ENCODE data around the gene SVIL.
"Not testable (repeated sequence)": the region's sequence is repeated elsewhere in the genome, so short reads cannot be mapped to it uniquely, and the experiment has no call there.

SVIL gene

DNA sequence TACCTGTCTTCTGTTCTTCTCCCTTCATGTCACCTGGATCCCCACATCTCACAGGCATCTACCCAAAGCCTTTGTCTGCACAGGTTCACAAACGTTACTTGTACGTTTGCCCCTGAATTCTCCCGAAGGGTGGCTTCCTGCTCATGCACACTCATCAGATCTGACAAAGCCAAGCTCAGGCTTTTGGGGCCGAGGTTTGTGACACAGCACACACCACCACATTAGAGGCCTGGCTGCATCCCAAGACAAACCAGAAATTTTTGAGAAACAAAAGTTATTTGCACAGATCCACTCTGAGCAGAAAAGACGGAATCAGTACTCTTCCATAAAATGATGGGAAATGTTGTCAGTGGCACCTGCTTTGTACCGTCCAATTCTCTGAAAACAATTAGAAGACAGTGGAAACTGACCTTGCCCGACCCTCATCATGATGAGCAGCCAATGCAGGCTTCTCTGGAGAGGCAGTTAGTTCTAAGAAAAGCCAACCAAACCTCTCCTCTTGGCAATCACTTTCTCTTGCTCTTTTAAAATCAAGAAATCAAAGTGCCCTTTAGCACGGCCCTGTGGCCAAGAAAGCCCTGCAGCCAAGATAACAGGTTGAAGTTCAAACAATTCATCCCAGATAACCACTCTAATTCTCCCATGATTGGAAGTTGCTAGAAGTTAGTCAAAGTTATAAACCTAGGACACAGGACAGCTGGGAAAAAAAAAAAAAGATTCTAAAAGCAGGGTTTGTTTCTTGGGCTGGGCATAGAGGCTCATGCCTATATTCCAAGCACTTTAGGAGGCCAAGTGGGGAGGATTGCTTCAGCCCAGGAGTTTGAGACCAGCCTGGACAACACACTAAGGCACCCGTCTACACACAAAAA is 13.6 kb upstream of the SVIL start:
- DNase-seq = no peak

DNA sequence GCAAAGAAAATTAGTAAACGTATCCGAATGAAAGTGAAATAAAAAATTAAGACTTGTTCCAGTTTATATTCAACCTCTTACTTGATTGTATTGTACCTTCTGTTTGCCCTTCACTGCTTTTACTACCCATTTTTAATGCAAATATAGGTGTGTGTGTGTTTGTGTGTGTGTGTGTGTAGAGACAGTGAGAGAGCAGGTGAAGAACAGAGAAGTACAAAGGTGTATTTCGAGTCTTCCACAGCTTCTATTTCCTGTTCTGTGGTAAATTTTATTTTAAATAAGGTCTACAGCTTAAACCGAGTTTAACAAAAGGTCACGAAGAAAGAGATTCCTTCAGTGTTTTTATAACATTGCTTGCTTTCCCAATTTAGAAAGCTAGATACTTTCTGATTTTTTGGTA is 12.7 kb upstream of the SVIL start:
- DNase-seq = no peak

DNA sequence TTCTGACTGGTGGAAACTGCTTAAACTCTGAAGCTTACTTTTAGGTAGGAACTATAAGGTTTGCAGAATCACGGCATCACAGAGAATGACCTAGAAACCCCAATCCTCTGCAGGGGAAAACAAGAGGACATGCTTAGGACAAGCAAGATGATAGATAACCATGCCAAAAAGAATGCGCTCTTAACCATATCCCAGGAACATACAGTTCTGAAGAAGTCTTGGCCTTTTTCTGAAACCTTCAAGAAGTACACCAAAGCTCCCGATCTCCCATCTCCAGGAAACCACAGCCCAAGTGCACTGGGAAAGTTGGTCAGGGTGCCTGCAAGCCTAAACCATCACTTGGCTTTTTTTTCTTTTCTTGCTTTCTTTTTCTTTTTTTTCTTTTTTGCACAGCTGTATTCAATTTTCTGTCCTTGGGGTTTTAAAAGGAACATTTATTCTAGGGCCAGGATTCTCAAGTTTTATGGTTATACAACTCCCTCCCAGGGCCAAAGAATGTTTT is 12.2 kb upstream of the SVIL start:
- DNase-seq = no peak

DNA sequence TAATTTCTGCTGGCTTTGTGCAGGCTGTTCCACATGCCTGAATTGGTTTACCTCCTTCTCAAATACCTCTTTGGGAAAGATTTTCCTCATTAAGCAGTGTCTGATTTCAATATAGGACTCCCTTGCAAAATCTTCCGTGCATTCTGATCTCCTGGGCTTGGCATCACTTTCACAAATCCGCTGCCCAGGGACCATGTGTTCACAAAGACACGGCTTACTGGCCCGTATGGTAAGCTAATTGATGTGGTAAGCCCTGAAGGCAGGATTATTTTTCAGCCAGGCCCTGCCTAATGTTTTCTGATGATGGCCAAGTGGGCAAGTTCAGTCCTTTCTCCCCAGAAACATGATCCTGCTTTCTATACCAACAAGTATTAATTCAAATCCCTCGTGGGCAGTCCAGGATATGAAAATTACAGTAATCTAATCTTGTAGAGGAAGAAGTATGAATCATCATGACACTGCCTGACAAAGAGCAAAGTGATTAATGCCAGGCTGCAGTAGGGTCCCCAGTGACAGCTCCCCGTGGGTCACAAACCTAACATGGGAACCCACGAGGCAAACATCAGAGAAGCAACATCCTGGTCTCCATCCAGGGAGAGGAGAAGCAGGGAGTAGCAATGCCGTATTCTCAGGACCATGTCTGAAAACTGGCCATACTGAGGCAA is 11.6 kb upstream of the SVIL start:
- DNase-seq = no peak

DNA sequence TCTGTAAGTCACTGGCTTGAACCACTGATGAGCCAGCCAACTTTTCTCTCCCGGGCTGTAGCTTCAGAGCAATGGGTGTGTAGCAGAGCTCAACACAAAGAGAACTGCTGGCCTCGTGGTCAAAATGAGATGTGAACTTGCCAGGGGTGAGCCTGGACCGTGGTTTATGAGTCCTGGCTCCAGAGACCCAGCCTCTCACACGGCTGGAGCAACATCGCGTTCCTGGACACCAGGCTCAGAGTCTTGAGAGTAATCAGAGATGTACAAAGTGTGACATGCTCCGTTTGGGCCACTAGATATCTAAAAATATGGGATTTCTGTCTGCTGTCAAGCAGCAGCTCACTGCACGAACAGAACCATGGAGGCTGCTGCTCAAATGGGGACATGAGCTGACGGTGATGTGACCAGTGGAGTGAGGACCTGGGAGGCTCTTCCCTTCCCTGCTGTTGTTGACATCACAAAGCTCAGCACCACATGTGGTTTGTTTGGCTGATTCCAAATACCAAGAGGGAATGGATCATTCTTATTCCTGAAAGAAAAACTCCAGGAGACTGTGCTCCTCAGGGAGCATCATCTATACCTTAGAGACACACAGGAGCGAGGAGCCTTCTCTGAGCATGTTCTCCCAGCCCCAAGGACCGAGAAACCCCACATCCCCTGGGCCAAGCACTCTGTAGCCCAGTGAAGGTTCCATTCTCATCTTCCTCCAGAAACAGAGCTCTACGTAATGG is 9.2 kb upstream of the SVIL start:
- DNase-seq = no peak

DNA sequence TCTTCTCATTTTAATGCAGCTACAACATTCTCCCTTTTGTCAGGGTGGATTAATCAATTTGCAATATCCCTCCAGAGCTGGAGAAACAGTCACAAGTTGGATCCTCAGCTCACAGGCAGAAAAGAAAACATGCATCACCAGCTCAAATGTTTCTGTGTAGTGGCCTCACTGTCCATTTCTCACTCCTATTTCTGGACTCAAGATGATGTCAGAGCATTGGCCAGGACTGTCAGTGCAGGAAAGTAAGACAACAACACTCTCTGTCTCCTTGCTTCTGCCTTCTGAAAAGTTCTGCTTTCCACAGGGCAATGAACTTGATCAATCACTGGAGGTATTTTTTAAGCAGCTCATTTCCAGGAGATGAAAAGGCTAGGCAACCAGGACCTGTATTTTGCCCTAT is 8.2 kb upstream of the SVIL start:
- DNase-seq = no peak

DNA sequence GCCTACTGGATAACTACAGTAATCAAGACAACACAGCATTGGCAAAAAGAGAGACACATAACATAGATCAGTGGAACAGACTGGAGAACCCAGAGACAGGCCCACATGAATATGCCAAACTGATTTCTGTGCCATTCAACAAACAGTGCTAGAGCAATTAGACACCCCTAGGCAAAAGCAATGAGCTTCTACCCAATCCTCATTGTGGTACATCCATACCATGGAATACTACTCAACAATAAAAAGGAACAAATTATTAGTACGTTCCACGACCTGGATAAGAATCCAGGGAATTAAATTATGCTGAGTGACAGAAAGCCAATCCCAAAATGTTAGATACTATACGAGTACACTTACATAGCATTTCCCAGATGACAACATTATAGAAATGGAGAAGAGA is 2.8 kb upstream of the SVIL start:
- no peak for DNase-seq

DNA sequence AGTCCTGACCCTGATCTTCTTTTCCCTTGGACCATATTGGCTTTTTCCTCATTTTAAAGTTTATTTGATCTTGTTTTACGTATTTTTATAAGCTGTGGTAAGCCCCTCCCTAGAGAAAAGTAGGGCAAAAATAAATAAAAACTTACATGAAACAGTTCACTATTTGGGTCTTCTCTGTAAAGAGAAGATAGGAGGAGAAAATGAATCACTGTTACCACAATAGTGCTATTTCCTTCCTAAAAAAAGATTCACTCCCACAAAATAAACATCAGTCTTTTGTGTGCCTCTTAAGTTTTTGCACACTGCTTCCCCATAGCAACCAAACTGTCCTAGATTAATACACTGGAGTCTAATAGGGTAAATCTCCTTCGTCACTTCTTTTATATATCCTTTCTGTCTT is 1.4 kb upstream of the SVIL start:
- no peak for DNase-seq

DNA sequence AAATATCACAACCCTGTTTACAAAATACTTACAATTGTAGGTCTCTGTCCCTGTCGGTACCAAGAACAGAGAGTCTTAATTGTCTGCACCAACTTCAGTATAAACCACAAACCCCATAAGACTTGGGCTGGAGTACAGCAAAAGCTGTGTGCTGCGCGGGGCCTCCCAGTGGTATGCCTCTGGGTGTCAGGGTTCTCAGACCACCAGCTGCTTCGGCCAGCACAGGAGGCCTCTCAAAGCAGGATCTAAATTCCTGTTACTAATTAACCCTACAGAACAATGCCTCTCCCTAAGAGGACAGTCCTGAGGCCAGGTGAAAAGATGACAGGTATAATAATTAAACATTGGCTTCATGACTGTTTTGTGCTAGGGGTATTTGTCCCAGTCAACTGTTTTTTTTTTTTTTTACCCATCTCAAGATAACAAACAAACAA is 957 bp upstream of the SVIL start:
- no peak for DNase-seq

DNA sequence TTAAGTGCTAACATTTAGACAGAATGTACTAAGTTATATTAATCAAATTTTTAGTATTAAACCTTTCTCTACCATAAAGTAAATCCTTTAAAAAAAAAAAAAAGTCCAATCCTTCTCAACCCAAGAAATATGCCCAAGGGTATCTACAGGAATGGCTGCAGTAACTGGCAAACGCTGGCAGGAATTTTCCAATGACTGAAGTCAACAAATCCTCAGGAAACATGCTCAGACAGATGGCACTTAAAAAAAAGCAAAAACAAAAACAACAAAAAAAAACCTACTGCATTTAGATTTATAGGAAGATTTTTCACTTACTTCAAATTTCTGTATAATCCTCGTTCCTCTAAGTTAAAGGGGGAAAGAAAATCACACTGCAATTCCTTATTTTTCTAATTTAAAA is 666 bp downstream of the SVIL start:
- DNase-seq = no peak

DNA sequence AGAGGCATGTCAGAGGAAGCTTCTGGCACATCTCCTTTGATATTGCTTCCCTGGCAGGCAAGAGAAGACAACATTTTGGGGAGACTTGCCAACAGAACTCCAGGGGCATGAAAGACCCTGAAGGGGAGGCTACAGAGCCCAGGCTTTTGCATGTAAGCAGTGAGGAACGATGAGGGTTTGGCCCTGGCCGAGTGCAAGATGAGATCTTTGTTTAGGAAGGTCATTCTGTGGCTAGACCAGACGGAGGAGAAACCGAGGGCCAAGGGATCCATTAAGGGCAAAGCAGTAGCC is 3.8 kb downstream of the SVIL start:
- no peak for DNase-seq

DNA sequence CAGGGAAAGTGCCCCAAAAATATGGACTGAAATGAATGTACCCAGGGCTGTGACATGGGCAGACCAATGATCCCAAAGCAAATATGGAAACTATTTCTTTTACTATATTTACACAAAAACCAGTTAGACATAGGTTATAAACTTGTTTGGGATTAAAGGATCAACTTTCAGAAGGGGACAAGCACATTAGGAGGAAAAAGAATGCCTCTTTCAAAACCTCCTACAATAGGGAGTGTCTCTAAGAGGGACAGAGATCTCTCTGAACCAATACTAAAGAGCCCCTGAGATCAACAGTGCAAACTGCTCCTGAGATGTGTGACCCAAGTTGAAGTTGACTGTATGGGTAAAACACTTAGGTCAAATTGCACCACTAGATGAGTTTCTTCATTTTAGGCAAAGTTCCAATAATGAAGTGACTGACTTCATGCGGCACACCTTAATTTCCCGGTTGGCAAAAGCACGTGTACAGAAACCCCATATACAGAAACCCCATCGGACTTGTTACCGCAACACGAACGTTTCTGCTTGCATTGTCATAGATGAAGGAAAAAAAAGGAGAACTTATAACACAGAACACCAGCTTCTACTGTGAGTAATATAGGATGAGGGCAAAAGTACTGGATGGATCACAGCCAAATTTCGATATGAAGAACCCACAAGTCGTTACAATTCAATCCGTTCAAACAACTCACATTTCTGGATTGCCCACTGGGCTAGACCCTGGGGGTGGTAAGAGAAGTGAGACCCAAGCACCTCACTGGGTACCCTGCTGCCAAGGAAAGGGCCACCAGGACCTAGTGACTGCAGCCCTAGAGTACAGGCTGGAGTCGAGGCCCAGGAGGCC is 4.3 kb downstream of the SVIL start:
- DNase-seq = no peak

DNA sequence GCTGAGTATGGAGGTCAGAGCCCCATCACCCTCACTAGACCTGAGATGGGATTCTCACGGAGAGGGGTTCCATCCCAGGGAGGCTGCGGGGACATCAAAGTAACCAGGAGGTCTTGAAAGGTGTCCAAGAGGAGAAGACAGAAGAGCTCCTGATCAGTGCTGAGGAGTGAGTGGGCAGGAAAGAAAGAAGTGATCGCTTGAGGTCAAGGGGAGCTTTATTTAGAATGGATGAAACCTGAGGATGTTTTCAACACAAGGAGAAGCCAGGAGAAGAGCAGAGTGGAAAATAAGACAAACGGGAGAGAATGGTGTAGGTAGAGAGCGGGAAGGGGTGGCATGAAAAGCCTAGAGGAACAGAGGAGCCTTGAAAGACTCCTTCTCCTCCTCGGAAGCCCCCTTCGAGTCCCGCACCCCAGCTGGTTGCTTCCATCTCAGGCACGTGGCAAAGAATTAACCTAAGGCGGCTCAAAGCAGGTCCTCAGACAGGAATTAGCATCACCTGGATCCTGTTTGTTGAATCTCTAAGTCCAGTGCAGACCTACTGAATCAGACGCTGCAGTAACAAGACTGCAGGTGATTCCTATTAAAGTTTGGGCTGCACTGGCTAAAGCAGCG is 5.8 kb downstream of the SVIL start:
- DNase-seq = no peak

DNA sequence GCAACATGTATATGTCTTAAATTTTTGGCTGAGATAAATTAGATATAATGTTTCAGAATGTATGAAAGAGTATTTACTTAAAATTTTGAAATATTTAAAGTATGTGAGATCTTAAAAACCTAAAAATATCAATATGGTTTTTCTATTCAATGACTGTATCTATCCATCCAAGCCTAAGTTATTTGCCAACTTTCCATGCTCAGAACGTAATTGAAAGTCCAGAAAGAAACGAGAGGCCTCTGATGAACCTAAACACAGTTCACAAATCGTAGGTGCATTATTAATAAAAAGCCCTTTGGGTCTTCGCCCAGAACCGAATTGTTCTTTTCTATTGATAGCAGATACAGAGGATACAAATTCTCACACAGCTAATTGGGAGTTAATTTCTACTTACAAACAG is 6.5 kb downstream of the SVIL start:
- no peak for DNase-seq

DNA sequence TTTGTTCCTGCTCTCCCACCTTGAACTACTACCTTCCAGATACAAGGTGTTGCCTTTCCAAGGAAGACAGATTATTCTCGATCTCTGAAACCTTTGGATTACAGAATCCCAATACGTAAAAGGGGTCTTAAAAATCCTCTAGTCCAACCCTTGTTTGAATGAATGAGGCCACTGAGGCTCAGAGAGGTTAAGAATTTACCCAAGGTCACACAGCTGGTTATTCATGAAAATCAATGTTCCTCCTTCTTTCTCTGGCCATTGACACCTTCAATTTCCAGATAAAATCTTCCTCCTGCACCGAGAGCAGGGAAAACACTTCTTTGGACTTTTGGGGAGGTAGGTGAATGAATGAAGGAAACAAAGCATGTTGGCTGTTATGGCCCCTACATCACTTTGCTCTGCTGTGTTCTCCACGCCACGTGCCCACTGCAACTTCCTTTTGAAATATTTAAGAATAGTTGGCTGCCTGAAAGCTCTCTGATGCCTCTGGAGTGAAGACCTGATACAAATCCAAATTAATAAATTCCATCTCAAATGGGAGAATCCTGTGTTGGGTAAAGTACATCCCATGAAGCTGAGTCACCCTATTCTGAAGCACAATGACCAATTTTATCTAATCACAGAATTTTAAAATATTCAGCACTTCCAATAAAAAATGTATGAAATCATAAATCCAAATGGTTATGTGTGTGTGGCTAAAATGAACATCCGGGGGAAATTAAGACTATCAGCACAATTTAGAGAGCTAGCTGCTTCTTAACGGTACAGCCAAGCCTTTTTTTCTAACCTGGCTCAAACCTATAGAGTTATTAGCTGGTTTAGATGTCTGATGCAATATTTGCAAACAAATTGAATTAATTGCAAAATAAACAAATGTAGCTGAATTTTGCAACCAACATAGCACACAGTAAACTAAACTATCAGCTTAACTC is 7.3 kb downstream of the SVIL start:
- no peak for DNase-seq

DNA sequence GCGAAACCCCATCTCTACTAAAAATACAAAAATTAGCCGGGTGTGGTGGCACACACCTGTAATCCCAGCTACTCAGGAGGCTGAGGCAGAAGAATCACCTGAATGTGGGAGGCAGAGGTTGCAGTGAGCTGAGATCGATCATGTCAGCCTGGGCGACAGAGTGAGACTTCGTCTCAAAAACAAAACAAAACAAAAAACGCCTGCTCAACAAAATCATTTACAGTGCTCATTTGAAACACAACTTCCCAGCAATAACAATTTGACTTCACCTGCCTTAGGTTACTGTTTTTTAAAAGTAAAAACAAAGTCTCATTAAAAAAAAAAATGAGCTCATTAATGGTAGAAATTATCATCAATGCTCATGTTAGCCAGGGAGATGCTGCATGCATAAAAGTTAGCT is 10.4 kb downstream of the SVIL start:
- not testable (repeated sequence) for DNase-seq

DNA sequence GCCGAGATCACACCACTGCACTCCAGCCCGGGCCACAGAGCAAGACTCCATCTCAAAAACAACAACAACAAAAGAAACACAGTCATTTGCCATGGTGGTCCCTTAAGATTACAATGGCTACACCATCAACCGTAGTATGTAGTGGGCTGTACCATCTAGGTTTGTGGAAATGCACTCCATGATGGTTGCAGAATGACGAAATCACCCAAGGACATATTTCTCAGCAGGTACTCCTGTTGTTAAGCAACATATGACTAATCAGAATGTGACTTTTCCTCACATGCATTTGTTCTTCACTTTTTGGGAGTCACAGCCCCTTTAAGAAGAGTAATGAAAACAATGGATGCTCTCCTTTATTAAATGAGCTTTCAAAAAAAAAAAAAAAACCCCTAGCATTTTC is 11.0 kb downstream of the SVIL start:
- no peak for DNase-seq

DNA sequence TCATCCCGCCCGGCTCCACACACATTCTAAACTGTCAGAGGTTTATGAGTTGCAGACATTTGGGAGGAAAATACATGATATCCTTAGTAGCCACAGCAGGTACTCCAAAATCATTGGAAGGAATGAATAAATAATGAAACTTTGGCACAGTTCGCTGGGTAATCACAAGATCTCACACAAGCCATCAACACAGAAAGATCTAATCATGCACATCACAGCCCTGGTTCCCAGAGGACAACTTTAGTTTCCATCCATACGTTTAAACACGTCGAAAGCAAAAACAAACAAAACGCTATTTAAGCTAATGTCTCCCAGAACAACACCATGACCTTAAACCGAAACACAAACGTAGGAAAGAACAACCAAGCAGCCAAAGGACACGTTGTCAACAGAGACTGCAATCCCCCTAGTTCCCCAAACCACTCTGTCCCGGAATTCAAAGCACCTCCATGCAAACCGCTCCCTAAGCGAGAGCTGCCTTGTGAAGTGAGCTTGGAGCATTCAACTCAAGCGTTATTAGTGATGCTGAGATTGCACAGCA is 12.3 kb downstream of the SVIL start:
- DNase-seq = no peak

DNA sequence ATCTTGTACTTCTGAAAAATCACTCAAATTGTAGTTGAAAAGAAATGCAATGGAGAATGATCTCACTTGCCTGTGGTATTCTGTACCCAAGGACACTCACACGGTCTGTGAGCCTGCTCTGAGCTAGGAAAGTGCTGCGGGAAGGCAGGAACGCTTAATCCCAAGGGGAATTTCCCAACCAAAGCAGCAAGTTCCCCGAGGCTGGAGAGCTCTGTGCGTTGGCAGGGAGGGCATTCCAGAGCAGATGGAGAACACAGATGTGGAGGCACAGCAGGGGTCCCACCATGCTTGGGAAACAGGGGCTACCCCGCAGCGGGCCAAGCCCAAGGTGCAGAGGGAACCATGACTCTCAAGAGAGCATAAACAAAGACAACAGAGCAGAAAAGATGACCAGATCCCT is 13.6 kb downstream of the SVIL start:
- no peak for DNase-seq

DNA sequence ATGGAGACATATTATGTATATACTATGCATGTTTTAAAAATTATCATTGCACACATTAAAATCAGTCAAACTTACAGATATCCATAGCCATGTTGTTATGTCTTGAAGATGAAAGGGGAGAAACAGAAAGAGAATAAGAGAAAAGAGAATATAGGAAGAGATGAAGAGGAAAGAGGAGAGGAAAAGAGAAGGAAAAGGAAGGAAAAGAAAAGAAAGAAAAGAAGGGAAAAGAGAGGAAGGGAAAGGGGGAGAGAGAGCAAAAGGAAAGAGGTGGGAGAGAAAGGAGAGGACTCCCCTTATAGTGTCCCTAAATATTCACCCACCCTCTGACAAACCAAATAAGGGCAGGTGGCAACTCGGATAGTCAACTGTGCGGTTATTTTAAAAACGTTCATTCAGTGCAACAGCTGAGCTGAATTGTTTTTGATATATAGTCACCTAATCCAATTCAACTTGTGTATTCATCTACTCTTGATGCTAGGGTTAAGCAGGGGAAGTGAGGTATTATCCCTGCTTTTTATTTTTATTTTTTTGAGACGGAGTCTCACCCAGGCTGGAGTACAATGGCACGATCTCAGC is 14.6 kb downstream of the SVIL start:
- DNase-seq = no peak

DNA sequence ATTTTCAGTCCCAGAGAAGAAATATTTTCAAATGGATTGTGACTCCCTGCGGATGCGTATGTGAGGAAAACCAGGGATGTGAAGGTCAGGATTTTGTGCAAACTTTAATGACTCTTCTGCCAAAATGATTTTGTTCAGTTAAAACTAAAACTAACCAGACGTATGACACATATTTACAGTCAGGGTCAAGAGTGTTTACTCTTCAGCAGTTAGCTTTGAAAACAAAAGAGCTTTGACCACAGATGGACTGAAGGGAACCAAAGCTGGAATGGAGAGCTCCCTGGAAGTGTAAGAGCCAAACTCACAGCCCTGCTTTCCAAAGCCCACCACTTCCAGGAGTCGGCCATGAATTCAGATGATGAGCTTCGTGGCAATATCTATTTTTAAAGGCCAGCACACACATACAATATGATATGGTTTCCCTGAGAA is 15.5 kb downstream of the SVIL start:
- DNase-seq = no peak
